MM.1S (cell line): ENCODE data around the gene PLTP.

Source experiments
- EZH2 ChIP-seq: fragments of 300-600 bp; sonication (generic); optimal IDR thresholded peaks from 2 replicates; pipeline ENCODE3; 2017; ENCODE audit warnings: low read depth, mild to moderate bottlenecking, antibody characterized with exemption, low read length, mixed read lengths
- EZH2phosphoT487 ChIP-seq: fragments of 300-600 bp; sonication (generic); IDR thresholded peaks from 2 replicates; pipeline ENCODE4 v1.6.1; 2018; ENCODE audit warnings: antibody characterized with exemption, low read length
- TF ChIP-seq, protein P1 (sequence below): fragments of 300-600 bp; sonication (generic); IDR thresholded peaks from 2 replicates; pipeline ENCODE4 v1.5.1; 2016; ENCODE audit warnings: antibody characterized with exemption, low read length, mixed read lengths

DNA sequence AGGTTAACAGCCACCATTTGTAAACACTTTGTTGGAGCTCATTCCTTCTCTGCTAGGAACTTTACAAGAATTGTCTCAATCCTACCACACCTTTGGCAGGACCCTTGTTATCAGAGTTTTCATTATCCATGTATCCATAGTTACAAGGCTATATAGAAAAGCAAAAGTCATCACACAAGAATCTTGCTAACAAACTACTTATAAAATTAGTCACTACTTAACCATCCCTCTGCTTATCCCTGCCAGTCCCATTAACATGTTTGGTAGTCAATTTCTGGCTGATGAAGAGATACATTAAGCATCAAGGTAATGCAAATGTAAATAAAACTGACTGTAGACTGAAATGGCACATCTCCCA, 44.2 kb downstream of the PLTP start:
- TF ChIP-seq, protein P1, sequence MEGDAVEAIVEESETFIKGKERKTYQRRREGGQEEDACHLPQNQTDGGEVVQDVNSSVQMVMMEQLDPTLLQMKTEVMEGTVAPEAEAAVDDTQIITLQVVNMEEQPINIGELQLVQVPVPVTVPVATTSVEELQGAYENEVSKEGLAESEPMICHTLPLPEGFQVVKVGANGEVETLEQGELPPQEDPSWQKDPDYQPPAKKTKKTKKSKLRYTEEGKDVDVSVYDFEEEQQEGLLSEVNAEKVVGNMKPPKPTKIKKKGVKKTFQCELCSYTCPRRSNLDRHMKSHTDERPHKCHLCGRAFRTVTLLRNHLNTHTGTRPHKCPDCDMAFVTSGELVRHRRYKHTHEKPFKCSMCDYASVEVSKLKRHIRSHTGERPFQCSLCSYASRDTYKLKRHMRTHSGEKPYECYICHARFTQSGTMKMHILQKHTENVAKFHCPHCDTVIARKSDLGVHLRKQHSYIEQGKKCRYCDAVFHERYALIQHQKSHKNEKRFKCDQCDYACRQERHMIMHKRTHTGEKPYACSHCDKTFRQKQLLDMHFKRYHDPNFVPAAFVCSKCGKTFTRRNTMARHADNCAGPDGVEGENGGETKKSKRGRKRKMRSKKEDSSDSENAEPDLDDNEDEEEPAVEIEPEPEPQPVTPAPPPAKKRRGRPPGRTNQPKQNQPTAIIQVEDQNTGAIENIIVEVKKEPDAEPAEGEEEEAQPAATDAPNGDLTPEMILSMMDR: no peak
- no peak for TF ChIP-seq EZH2phosphoT487
- no peak for TF ChIP-seq EZH2
